Spleen (tissue), 7 donors: Measurements from ENCODE around the gene SKP1.

Experiments
- CTCF ChIP-seq, 11 experiments: fragments of 200-600 bp in 7 of 11; fragments of 450-650 bp in 4 of 11; sonication (generic) in 4 of 11; IDR thresholded peaks in 8 of 11; conservative IDR thresholded peaks in 3 of 11; 1 replicate in 7 of 11; 2 replicates in 4 of 11; pipeline versions ENCODE4 v1.4.0 to v1.8.0; 2016 to 2021; ENCODE audit warnings: antibody characterized with exemption in 11 of 11, inconsistent platforms in 4 of 11, mild to moderate bottlenecking in 1 of 11
- POLR2A ChIP-seq, 3 donors: fragments of 450-650 bp; IDR thresholded peaks; one replicate each; pipeline ENCODE4 v1.5.1; 2017; ENCODE audit warnings: antibody characterized with exemption in 3 of 3, mild to moderate bottlenecking in 1 of 3
- donor health status: DM: no; HTN: no; CAD: no; lungs with moderate emphysema.
- donor health status: DM: no; HTN: no; CAD: no.
- donor health status: DM: no; HTN: no; CAD: no.

- TF ChIP-seq CTCF (IDR thresholded peaks at IDR 0.05 in 8 of 11, conservative IDR thresholded peaks at IDR 0.05 in 3 of 11) (no peak), POLR2A (IDR thresholded peaks at IDR 0.05) (no peak)
Observed at GRCh38 chr5:134188092-134188491, 11.3 kb upstream of the SKP1 start.
